ENCODE measurements around the gene ZNF283.
"Not testable (repeated sequence)": the region's sequence is repeated elsewhere in the genome, so short reads cannot be mapped to it uniquely, and the experiment has no call there.

The ZNF283 gene

DNA sequence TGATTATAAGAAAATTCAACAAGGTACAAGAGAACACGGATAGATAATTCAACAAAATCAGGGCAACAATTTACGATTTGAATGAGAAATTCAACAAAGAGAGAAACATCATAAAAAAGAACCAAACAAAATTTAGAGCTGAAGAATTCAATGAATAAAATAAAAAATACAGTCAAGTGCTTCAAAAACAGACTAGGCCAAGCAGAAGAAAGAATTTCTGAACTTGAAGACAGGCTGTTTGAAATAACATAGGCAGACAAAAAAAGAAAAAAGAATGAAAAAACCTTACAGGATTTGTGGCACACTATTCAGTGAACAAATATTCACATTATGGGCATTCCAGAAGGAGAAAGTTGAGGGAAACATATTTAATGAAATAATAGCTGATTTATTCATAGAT is 31.1 kb downstream of the ZNF283 start:
- H3K4me3 ChIP-seq (ENCODE audit: low read depth, low read length), result no peak overlapping the region

DNA sequence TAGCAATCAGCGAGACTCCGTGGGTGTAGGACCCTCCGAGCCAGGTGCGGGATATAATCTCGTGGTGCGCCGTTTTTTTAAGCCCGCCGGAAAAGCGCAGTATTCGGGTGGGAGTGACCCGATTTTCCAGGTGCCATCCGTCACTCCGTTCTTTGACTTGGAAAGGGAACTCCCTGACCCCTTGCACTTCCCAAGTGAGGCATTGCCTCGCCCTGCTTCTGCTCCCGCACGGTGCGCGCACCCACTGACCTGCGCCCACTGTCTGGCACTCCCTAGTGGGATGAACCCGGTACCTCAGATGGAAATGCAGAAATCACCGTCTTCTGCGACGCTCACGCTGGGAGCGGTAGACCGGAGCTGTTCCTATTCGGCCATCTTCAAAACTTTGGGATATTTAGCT is 39.8 kb downstream of the ZNF283 start:
- not testable (repeated sequence) for H3K4me3 ChIP-seq (ENCODE audit: low read depth, low read length); DNase-seq (ENCODE audit: low read depth)

More for the DNA sequence above, 31.1 kb downstream of the ZNF283 start:
- DNase-seq (ENCODE audit: low read depth), result no peak
- TF ChIP-seq, protein P1, sequence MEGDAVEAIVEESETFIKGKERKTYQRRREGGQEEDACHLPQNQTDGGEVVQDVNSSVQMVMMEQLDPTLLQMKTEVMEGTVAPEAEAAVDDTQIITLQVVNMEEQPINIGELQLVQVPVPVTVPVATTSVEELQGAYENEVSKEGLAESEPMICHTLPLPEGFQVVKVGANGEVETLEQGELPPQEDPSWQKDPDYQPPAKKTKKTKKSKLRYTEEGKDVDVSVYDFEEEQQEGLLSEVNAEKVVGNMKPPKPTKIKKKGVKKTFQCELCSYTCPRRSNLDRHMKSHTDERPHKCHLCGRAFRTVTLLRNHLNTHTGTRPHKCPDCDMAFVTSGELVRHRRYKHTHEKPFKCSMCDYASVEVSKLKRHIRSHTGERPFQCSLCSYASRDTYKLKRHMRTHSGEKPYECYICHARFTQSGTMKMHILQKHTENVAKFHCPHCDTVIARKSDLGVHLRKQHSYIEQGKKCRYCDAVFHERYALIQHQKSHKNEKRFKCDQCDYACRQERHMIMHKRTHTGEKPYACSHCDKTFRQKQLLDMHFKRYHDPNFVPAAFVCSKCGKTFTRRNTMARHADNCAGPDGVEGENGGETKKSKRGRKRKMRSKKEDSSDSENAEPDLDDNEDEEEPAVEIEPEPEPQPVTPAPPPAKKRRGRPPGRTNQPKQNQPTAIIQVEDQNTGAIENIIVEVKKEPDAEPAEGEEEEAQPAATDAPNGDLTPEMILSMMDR (IDR thresholded peaks at IDR 0.05; ENCODE audit: control insufficient read depth, extremely low read depth, insufficient read depth), result no peak

DNA sequence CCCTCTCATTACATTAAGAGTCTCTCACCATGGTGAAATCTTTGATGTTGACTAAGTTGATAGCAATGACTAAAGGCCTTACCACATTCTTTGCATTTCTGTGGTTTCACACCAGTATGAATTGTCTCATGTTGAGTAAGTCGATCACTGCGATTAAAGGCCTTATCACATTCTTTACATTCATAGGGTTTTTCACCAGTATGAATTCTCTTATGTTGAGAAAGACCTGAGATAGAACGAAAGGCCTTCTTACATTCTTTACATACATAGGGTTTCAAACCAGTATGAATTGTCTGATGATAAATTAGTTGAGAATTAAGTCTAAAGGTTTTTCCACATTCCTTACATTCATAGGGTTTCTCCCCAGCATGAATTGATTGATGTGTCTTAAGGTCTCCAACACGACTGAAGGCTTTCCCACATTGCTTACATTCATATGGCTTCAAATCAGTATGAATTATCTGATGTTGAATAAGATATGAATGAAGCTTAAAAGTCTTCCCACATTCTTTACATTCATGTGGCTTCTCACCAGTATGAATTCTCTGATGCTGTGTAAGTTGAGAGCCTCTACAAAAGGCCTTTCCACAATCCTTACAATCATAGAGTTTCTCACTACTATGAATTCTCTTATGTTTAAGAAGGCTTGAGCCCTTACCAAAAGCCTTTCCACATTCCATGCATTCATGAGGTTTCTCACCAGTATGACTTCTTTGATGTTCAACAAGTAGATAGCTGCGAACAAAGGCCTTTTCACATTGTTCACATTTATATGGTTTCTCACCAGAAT is 45.6 kb downstream of the ZNF283 start:
- DNase-seq (ENCODE audit: low read depth), result no peak
- TF ChIP-seq, protein P1 (IDR thresholded peaks at IDR 0.05; ENCODE audit: control insufficient read depth, extremely low read depth, insufficient read depth), result no peak
- no peak overlapping the region for H3K4me3 ChIP-seq (ENCODE audit: low read depth, low read length)

DNA sequence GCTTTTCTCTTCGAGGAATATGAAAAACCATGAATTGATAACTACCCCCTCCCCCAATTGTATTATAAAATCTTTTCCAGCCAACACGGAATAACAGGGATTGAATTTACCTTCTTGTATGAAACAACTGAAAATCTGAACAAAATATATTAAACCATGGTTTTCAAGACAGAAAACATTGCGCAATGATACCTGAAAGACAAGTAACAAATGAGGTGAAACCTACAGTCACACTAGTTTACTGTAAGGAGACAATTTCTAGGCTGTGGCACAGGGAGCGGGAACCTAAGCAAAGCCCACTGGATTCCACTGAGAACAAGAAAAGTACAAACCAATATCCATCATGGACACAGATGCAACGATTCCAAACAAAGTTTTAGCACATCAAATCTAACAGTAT is 53.4 kb downstream of the ZNF283 start:
- H3K4me3 ChIP-seq (ENCODE audit: low read depth, low read length), result no peak overlapping the region
- TF ChIP-seq, protein P1 (IDR thresholded peaks at IDR 0.05; ENCODE audit: control insufficient read depth, extremely low read depth, insufficient read depth), result no peak
- DNase-seq (ENCODE audit: low read depth), result no peak

DNA sequence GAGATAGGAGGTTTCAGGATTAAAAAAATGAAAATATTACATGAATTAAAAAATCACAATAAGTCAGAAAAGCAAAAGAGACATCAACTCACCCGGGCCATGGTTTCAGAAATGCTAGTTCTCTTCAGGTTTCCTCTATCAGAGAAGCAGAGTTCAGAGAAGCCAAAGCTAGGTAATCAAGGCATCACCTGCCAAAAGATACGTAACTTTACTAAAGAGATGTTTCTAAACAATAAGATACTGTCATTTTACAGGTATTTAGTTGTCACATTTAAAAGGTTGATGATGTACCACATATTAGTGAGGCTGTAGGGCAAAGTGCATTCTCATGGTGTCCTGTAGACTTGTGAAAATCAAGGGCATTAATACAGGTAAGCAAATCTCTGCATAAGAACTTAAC is 56.7 kb downstream of the ZNF283 start, which contains the start of gene ZNF404:
Gene ZNF404, minus strand, starts transcription at position 101 of the 400 bp plus-strand sequence.
- no peak for DNase-seq (ENCODE audit: low read depth)
- no peak within 1 kb of the TSS for H3K4me3 ChIP-seq (ENCODE audit: low read depth, low read length)
- TF ChIP-seq, protein P1 (IDR thresholded peaks at IDR 0.05; ENCODE audit: control insufficient read depth, extremely low read depth, insufficient read depth), result no peak

DNA sequence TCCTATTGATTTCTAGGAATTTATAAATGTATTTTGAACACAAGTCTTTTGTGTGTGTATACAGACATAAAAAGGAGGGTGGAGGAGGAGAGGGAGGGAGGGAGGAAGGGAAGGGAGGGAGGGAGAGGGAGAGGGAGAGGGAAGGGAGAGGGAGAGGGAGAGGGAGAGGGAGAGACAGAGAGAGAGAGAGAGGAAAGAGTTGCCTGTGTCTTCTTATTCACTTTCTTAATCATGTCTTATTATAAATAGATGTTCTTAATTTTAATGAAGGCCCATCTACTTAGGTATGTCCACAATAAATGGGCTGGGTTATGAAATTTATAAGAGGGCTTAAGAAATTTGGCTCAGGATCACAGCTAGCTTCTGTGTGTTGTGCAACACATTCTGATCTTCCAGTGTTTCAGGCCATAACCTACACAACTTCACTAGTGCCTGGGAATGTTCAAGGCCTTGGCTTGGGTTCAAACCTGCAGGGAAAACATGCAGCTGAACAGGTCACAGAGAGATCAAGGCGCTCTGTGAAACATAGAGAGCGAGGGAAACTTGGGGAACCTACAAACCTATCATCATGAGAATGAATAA is 68.7 kb downstream of the ZNF283 start:
- H3K4me3 ChIP-seq (ENCODE audit: low read depth, low read length), result no peak overlapping the region
- TF ChIP-seq, protein P1 (IDR thresholded peaks at IDR 0.05; ENCODE audit: control insufficient read depth, extremely low read depth, insufficient read depth), result no peak
- no peak for DNase-seq (ENCODE audit: low read depth)
